Medulla oblongata (tissue), 1 donor: Measurements from ENCODE around the gene RIMS3.
"Not testable (repeated sequence)": the region's sequence is repeated elsewhere in the genome, so short reads cannot be mapped to it uniquely, and the experiment has no call there.

Source experiments
- DNase-seq: peaks from one replicate; pipeline ENCODE4 v3.0.0-alpha.2; 2015; ENCODE audit errors: extremely low spot score

Gene RIMS3

DNA sequence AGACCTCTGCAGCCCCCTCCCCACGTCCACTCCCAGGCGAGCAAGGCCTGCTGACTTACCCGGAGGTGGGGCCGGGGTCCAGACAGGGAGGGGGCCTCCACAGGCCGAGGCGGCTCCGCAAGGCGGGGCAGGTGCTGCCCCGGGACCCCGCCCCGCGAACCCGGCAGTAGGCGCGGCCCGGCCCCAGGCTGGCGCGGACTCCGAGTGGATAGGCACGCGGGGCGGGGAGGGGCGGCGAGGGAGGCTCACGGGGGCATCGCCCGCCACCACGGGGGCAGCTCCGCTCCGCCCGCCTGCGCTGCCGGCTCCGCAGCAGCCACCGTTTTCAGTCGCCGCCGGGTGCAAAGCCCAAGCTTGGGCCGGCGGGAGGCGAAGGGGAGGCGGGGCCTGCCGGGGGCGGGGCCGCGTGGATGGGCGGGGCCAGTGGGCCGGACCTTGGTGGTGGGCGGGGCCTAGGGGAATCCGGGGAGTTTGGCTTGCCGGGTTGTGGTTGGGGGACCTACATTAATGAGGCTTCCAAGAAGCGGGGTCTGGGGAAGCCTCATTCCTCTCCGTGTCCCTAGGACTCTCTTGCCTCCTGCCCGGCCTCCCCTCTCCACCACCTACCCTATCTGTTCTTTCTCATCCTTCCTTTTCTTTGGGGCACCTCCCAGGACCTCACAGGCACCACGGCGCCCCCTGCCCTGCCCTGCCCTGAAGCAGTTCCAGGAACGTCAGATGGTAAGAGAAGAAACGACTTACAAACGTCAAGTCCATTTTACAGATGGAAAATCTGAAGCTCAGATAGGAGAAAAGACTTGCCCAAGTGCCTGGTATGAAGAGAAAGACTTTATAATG lies at the start of gene RIMS3:
TSS of gene RIMS3 (minus strand) at position 348 of the 837 bp plus-strand sequence. CDS start 23,757 bp downstream, outside the sequence.
- peak; percentile 76 for DNase-seq

DNA sequence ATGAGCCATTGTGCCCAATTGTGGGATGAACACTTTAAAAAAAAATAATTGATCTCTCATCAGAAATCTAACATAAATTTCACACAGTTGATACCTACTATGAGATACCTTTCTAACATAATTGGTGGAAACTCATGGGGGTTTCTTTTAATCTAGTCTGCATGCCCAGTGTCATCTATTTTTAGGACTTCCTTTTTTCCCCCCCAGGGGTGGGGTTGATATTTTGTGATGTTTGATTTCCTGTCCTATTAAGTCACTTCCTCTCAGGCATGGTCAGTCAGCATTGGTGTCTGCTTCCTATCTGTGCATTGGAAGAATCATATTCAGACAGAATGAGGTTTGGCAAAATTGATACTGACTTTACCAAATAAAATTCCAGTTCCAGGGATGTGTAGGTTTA lies 47.5 kb upstream of the RIMS3 start:
- peak; percentile 55 for DNase-seq

DNA sequence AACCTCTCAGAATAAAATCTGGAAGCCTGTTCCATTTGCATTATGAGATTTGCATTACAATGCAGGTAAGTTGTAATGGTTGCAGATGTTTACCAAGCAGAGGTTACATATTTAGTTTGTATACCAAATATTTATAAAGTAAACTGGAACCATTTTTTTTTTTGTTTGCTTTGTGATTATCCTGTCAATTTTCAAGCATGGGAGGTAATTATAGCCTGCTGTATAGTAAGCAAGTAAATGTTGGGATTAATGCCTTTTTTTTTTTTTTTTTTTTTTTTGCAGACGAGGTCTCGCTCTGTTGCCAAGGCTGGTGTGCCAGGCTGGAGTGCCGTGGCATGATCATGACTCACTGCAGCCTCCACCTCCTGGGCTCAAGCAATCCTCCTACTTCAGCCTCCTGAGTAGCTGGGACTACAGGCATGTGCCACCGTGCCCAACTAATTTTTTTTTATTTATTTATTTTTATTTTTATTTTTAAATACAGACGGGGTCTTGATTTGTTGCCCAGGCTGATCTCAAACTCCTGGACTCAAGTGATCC lies 47.0 kb upstream of the RIMS3 start:
- DNase-seq = no peak

DNA sequence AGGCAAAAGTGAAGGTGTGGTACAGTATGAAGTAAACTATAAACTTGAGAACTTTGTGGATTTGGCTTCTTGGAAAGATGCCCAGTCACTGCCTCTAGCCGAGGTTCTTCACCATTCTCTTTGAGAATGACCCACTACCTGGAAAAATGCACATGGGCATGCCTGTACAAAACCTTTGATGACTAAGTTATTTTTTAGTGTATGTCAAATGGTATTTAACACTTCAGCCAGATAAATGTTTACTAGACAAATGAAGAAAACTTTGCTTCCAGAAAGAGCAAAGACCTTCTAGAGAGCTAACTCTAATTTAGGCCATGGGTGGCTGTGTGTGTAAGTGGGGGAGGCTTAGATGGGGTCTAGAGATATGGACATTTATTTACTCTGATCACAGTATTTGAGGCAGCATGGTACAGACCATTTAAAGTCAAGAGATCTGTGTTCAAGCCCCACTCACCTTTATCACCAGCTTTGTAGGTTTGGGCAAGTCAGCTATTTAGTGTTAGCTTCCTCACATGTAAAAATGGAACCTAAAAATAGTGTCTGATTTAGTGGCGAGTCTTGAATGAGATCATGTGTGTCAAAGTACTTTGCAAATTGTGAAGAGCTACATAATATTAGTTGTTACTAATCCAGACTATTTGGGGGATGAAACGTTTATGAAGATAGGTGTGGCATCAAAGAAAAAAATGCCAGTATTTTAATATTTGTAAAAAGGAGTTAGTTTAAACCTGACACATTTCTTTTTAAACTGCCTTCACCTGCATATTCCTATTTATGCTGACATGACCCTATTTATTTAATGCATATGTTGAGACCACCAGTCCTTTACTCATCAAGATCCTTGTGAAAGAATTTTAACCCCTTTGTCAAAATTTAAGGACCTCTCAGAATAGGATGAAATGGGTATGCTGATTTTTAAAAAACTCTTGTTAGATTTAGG lies 46.3 kb upstream of the RIMS3 start:
- peak; percentile 21 for DNase-seq

DNA sequence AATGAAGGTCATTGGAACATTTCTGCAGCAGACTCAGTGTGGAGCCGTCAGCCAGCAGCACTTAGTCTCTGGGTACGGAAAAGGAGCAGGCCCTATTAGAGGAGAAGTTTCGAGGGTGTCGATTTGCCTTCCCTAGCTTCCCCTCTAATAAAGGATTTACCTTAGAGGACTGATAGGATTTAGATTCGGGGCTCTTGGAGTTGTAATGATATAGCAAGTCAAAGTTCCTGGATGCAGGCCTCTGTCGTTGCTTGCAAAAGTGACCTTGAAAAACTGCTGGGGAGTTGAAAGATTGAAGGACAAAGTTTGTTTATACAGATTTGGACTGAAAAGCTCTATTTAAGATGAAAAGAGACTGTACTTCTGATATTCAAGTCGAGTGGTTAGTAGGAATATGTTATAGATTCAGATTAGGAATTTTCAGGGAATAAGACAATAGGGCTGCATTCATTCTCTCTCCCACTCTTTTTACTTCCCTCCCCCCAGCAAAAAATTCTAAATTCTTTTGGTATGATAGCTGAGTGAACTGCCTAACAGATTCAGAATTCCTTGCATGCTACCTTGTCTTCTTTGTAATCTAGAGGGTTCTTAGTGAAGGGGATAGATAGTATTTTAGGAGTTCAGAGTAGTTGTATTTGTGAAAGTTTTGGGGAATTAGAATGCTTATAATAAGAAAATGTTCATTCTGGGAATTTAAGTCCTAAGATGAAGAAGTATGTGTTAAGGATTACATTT lies 45.3 kb upstream of the RIMS3 start:
- DNase-seq = peak; percentile 33

DNA sequence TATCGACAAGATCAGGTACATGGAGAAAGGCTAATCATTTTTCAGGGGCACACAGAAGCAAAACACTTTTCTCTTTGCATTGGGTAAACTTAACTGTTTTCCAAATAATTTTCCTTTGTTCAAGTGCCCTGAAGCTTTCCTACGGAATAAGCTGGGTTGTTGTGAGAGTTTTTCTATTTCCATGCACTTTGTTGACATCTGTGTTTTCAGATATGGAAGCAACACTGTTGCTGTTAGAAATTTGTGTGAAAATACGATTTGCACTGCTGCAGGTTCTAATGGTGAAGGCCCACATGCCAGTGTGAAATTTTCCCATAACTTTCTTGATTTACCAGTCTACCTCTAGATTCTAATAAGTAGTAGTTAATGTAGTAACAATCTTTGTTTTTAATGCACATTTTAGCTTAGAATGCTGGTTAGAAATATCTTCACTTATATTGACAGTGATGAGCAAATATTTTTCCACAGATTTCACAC lies 44.4 kb upstream of the RIMS3 start:
- no peak for DNase-seq

DNA sequence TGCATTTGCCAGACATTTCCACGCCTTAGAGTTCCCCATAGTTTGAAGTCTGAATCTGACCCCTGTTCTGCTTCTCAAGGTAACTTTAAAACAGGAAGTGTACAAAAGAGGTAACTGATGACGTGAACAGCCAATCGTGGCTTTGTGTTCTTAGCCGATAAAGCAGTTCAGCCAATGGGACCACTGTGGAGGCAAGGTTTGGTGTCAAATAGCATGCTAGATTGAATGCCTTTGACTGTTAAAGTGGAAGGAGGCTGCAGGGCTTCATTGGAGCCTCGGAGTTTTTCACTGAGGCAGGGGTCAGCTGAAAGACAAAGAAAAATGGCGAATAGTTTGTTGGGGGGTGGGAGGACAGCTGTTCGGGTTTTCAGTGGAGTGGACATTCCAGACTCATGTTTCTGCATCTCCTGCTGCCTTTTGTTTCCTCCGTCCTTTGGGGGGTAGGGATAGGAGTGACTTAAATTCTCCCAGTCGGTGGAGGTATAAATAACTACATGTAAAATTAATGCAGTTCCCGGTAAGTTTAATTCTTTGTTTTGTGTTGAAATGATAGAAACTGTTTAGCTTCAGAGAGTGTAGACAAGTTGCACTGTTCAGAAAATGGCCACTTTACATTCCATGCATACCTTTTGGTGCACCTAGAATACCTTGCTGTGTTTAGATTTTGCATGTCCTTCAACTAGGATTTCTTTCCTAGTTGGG lies 43.8 kb upstream of the RIMS3 start:
- DNase-seq = peak; percentile 97

DNA sequence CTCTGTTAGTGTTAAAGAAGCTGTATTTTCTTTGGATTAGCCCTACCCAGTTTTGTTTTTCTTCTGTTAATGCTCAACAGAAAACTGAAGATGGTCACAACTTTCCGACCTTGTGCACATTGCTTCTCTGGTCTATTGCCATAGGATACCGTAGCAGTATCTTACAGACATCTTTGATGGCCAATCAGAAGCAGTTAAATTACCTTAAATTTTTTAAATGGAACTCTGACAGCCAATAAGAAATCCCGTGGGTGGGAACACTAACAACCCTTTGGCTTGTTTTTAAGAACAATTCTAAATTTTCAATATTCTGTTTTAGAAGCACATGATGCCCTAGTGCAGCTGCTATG lies 43.2 kb upstream of the RIMS3 start:
- DNase-seq = no peak

DNA sequence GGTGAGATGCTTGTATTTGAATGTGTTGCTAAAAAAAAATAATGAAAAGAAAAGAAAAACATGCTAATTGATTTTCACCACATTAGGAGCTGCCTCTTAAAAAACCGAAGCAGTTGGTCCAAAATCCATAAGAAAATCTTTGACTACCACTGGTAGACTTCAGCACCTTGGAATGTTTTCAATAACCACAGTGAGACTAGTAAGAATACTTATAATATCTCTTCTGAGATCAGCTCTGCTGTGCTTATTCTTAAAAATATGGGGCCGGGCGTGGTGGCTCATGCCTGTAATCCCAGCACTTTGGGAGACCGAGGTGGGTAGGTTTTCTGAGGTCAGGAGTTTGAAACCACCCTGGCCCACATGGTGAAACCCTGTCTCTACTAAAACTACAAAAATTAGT lies 41.1 kb upstream of the RIMS3 start:
- no peak for DNase-seq

DNA sequence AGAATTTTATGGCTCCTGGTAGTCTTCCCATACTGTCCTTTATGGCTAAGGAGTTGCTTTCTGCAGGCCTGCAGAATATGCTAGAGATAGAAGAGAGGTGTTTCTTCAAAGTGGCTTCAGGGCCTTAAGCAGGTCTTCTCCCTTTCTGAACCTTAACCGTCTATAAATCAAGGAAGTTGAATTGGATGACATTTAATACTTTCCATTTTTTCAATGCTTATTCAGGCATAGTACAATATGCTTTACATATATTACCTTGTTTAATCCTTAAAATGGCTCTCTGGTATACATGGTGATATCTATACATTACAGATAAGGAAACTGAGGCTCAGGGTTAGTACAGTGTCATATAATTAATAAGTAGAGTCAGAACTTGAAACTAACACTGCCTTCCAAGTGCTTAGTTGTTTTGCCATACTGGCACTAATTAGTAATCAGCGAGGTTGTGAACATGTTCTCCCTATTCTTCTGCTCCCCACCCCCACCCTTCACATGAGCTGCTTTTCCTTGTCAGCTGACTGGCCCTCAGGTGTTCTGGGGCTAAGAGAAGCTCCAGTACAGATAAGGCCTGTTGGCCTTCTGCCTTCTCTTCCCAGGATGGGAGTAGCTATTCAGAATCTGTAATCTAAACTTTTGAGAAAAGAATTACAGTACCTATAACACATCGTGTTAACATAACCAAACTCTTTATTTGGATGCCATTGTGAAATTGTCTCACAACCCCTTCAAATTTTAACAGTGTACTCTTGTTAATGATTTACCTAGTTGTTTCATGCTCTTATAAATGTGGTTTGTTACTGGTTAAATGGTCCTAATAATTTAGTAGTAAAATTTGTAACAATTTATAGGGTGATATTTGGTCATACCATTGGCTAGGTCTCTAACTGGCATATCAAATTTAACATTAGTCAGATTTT lies 39.6 kb upstream of the RIMS3 start:
- no peak for DNase-seq

DNA sequence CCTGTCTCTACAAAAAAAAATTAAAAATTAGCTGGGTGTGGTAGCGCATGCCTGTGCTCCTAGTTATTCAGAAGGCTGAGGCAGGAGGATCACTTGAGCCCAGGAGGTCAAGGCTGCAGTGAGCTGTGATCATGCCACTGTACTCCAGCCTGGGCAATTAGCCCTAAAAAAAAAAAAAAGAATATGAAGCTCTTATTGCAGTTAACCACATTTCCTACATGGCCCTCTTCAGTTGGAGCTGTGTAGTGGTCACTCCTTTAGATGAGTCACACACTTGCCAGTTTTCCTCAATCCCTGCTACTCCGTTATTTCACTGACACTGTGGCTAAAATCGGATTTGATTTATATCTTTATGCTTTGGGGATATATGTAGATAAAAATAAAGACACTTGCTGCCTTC lies 37.8 kb upstream of the RIMS3 start:
- no peak for DNase-seq

DNA sequence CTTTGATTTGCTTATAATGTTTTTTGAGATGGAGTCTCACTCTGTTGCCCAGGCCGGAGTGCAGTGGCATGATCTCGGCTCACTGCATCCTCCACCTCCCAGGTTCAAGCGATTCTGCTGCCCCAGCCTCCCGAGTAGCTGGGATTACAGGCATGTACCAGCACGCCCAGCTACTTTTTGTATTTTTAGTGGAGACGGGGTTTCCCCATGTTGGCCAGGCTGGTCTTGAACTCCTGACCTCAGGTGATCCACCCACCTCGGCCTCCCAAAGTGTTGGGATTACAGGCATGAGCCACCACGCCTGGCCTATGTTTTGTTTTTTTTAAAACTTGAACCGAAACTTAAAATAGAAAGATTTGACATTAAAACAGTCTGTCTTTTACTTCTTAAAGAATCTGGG lies 37.3 kb upstream of the RIMS3 start:
- not testable (repeated sequence) for DNase-seq

DNA sequence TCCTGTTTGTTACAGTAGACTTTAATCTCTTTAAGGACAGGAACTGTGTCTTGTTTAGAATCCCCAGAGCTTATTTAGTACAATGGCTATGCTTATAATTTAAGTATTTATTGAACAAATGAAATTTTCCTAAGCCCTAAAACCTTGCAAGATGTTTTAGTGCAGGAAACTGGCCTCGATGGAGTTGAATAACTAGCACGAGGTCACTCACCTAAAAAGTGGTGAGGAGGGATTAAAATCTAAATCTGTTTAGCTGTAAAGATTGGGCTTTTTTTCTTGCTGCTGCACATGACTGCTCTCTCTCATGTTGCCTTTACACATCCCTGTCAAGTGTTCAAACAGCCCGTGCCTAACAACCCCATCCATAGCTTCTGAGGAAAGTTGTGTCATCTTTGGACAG lies 36.2 kb upstream of the RIMS3 start:
- DNase-seq = no peak

DNA sequence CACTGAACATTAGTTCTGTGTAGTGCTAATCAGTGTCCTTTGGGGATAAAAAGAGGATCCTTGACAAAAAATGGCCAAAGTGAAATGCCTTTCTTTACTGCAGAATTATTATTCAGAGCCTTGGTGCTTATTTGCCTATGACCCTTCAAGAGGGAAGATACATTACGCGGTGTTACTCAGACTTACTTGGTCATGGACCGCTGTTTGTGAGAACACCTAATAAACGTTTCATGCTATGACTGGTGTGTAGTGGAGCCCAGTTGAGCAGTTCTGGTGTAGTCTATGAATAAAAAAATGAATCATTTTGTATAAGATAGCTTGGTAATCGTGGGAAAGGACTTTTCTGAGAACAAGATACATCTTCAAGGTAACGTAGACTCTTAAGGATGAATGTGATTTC lies 34.3 kb upstream of the RIMS3 start:
- no peak for DNase-seq

DNA sequence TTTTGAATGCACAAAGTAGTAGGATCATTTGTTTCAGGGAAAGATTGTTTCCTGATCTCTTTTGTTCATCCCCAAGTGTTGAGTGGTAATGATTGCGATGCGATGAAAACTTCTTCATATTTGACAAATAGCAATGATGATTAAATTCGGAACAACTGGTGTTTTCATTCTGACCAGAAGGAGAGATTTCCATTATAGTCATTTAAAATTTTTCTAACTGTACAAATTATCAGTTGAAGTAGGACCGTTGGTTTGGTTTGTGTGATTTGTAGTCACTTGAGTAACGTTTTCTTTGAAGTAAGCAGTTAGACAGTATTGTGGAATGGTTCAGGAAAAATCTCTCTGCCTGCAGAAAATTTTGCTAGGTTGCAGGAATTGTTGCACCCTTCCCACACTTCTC lies 32.0 kb upstream of the RIMS3 start:
- DNase-seq = no peak

DNA sequence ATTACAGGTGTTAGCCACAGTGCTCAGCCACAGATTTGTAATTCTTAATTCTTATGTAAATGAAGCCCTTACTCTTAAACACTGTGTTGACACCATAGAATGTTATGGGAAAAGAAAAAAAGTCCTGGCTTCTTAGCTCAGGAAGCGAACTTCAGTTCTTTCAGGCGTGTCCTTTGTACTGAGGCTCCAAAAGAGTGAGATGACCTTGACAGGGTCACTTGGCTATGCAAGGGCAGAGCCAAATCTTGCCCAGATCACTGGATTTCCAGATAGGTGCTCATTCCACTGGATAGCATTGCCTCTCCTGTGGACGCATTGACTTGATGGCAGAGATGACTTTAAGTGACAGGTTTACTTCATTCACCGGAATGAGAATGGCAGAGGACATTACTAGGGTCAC lies 30.8 kb upstream of the RIMS3 start:
- no peak for DNase-seq

DNA sequence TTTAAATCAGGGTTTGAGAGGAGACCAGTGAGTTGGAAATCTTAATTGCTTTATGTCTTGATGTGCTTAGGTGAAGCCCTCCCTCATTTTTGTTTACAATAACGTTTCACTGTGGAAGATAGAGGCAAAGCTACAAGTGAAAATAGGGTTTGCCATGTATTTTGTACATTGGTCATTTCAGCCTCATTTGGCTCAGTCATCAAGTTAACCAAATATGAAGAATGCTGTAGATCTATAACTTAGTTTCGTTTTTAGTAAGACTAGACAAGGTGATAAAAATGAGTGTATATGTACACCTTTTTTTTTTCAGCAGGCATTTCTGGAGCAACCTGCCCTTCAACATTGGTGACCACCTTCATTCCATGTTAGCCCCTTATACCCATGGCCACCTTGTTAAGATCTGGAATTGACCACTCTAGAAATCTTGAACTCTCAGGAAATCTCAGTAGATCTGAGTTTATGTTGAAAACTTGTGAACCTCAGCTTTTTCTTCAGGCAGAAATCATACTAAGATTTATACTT lies 28.9 kb upstream of the RIMS3 start:
- no peak for DNase-seq

DNA sequence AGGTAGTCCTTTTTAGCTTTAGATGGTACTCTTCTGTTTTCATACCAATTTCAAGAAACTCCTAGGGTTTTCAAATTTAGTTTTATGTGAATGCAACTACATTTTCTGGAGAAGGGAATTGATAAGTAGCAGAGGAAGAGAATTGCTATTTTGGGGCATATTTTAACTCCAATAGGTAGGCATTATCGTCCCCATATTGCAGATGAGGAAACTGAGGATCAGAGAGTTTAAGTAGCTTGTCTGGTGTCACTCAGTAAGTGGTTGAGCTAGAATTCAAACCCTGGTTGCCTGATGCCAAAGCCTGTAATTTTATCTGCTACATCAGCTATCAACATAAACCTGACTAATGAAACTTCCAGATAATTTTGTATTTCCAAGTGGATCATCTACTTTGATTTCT lies 27.9 kb upstream of the RIMS3 start:
- no peak for DNase-seq

DNA sequence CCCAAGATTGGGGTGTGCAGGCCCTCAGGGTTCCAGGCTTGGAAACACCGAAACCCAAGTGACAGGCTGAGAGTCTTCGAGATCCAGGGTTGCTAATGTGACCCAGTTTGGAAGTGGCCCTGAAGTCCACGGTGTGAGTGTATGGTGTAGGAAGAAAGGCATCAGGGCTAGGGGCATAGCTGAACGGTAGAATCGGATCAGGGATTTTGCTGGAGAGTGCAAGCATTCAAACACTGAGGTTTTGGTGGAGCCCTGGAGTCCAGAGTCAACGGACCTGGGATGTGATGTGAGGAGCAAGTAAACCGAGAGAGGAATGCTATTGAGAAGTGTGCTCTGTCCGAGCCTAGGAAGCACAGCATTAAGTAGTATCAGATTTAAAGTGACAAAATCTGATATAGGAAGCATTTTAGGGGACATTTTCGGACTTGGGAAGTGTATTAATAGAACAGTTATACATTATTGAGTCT lies 27.0 kb upstream of the RIMS3 start:
- DNase-seq = peak; percentile 74
